NCI-H345 (cell line): ENCODE data around the gene CCL17.

Source experiments
- DNase-seq: peaks from one replicate; lab custom pipeline; 2025; lab: John Stamatoyannopoulos, UW

CCL17 gene

DNA sequence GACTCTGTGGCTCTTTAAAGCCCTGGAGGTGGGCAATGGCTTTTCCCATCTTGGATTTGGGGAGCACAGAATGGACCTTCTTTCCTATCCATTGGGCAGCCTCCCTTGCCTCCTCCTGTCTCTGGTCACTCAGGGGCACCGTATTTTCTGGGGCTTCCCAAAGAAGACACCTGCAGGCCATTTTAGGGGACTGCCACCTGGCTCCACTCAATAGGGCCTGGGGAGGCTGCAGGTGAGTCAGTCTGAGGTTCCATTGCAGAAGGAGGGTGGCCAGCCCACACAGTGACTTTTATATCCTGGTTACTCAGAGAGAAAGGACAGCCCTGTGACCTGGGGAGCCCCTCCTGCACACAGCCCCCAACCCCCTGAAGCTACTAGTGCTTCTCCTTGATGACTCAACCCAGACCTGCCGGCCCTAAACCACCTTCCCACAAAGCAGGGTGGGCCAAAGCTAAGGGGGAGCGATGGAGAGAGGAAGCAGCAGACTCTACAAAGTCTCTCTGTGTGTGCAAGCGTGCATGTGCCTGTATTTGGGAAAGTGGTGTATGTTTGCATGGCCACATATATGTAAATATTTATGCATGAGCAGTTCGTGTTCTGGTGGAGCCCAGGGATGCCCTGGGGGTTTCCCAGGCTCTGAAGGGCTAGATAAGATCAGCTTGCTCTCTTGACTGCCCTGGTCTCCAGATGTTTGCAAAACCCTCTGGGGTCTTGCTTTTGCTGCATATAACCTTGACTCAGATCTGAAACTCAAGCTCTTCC lies 27.3 kb upstream of the CCL17 start:
- DNase-seq: no peak

- DNase-seq: no peak
These were observed 25.0 kb upstream of the CCL17 start for GRCh38 chr16:57379579-57379978.

DNA sequence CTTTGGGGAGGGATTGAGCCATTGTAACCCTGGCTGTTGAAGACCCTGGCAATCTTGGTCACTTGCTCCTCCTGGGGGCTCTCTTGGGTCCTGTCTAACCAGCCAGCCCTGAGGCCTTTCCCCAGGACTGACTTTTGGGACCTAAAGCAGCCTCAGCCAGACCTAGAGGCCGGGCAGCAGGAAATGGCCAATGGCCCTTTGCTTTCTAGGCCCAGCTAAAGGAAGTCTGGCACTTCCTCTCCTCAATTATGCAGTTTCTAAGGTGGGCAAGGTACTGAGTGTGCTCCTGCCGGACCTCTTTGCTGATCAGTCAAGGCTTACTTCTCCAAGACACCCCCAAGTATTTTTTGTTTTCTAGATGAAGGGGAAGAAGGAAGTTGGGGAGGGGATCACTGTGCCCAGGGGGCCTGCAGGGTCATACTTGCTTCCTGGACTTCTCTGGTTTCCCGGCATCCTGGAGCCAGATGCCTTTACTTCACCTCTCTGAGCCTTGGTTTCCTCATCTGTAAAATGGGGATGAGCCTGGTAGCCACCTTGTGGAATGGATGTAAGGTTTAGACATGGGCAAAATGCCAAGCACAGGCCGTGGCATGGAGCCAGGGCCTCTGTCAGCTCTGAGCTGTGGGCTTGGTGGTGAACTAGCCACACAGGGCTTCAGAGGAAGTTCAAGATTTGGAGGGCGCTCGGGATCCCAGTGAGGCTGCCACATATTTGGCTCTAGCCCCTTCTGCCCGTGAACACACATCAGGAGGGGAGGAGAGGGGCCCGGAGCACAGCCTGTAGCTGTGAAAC lies 23.7 kb upstream of the CCL17 start:
- no peak for DNase-seq

DNA sequence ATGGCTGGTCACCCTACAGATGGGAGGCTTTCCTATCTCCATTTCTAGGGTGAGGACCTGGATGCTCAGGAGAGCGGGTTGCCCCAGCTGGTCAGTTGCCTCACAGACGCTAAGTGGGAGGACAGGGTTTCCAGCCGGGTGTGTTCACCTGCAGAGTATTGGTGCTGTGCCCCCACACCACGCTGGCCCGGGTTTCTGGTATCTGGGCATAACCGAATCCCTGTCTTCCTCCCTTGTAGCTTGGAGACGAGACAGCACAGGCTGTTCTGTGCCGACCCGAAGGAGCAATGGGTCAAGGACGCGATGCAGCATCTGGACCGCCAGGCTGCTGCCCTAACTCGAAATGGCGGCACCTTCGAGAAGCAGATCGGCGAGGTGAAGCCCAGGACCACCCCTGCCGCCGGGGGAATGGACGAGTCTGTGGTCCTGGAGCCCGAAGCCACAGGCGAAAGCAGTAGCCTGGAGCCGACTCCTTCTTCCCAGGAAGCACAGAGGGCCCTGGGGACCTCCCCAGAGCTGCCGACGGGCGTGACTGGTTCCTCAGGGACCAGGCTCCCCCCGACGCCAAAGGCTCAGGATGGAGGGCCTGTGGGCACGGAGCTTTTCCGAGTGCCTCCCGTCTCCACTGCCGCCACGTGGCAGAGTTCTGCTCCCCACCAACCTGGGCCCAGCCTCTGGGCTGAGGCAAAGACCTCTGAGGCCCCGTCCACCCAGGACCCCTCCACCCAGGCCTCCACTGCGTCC lies 22.6 kb upstream of the CCL17 start:
- no peak for DNase-seq

DNA sequence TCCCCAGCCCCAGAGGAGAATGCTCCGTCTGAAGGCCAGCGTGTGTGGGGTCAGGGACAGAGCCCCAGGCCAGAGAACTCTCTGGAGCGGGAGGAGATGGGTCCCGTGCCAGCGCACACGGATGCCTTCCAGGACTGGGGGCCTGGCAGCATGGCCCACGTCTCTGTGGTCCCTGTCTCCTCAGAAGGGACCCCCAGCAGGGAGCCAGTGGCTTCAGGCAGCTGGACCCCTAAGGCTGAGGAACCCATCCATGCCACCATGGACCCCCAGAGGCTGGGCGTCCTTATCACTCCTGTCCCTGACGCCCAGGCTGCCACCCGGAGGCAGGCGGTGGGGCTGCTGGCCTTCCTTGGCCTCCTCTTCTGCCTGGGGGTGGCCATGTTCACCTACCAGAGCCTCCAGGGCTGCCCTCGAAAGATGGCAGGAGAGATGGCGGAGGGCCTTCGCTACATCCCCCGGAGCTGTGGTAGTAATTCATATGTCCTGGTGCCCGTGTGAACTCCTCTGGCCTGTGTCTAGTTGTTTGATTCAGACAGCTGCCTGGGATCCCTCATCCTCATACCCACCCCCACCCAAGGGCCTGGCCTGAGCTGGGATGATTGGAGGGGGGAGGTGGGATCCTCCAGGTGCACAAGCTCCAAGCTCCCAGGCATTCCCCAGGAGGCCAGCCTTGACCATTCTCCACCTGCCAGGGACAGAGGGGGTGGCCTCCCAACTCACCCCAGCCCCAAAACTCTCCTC lies 21.9 kb upstream of the CCL17 start:
- no peak for DNase-seq

- no peak for DNase-seq
These were observed 21.0 kb upstream of the CCL17 start for GRCh38 chr16:57383276-57384247.

DNA sequence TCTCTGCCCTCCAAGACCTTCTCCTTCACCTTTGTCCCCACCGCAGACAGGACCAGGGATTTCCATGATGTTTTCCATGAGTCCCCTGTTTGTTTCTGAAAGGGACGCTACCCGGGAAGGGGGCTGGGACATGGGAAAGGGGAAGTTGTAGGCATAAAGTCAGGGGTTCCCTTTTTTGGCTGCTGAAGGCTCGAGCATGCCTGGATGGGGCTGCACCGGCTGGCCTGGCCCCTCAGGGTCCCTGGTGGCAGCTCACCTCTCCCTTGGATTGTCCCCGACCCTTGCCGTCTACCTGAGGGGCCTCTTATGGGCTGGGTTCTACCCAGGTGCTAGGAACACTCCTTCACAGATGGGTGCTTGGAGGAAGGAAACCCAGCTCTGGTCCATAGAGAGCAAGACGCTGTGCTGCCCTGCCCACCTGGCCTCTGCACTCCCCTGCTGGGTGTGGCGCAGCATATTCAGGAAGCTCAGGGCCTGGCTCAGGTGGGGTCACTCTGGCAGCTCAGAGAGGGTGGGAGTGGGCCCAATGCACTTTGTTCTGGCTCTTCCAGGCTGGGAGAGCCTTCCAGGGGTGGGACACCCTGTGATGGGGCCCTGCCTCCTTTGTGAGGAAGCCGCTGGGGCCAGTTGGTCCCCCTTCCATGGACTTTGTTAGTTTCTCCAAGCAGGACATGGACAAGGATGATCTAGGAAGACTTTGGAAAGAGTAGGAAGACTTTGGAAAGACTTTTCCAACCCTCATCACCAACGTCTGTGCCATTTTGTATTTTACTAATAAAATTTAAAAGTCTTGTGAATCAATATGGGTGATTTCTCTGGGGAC lies 20.1 kb upstream of the CCL17 start:
- no peak for DNase-seq

GRCh38 chr16:57385083-57385482 lies 19.5 kb upstream of the CCL17 start:
- no peak for DNase-seq

GRCh38 chr16:57386381-57386951 lies 18.1 kb upstream of the CCL17 start:
- no peak for DNase-seq

DNA sequence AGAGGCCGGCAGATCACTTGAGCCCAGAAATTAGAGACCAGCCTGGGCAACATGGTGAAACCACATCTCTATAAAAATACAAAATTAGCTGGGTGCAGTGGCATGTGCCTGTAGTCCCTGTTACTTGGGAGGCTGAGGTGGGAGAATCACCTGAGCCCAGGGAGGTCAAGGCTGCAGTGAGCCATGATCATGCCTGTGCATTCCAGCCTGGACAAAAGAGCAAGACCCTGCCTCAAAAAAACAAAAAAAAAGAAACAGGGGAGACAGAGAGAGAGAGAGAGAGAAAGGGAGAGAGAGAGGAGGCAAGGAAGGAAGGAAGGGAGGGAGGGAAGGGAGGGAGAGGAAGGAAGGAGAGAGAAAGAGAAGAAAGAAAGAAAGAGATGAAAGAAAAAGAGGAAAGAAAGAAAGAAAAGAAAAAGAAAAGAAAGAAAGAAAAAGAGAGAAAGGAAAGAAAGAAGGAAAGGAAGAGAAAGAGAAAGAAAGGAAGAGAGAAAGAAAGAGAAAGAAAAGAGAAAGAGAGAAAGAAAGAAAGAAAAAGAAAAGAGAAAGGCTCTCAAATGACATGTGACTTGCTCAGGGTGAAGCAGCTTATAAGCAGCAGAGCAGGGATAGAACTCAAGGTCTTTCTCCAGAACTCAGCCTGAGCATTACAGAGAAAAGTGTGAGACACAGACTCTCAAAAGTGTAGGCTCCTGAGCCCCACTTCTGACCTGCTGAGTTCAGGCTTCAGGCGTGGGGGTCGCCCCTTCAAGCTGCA lies 16.8 kb upstream of the CCL17 start:
- no peak for DNase-seq

DNA sequence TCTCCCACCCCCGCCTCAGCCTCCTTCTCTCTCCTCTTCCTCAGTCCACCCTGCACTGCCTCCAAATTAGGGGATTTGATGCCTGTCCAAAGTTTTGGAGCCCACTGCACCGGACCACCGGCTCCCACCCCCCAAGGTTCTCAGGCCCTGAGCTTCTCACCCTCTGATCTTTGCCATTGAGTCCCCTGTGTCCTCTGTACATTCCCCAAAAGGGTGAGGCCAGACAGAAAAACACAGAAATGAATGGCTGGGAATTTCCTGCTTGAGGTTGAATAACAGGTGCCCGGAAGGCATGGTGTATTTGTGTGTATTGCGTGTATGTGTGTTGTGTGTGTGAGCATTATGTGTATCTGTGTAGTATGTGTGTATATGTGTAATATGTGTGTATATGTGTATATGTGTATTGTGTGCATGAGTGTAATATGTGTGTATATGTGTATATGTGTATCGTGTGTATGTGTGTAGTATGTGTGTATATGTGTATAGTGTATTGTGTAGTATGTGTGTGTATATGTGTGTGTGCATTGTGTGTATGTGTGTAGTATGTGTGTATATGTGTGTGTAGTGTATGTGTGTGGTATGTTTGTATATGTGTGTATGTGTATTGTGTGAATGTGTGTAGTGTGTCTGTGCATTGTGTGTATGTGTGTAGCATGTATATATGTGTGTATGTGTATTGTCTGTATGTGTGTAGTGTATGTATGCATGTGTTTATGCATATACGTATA lies 16.0 kb upstream of the CCL17 start:
- DNase-seq: no peak

DNA sequence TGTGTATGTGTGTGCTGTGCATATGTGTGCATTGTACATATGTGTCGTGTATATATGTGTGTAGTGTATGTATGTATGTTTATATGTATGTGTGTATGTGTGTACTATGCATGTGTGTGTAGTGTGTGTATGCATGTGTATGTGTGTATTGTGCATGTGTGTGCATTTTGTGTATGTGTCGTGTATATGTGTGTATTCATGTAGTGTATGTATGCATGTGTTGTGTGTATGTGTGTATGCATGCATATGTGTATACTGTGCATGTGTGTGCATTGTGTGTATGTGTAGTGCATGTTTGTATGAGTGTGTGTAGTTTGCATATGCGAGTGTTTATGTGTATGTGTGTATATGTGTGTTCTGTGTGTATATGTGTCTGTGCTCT lies 15.5 kb upstream of the CCL17 start:
- DNase-seq: no peak

DNA sequence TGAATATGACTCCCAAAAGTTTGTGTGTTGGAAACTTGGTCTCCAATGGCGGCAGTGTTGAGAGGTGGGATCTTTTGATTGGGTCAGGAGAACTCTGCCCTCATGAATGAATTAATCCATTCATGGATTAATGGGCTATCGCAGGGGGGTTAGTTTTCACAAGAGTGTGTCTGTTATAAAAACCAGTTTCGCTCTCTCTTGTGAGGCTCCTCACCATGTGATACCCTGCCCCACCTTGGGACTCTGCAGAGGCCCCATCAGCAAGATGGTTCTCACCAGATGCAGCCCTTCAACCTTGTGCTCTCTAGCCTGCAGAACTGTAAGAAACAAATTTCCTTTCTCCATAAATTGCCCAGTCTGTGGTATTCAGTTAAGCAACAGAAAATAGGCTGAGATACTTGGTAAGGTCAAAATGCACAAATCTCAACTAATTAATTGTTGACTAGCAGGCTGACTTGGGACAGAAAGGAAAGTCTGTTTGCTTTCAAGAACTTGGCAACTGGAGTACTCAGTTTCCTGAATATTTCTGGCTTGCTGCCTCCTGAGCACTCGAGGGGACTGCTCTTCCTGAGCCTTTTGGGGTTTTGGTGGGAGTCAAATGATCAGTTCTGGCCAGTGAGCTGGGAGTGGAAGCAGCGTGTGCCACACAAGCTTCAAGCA lies 13.8 kb upstream of the CCL17 start:
- DNase-seq: no peak

DNA sequence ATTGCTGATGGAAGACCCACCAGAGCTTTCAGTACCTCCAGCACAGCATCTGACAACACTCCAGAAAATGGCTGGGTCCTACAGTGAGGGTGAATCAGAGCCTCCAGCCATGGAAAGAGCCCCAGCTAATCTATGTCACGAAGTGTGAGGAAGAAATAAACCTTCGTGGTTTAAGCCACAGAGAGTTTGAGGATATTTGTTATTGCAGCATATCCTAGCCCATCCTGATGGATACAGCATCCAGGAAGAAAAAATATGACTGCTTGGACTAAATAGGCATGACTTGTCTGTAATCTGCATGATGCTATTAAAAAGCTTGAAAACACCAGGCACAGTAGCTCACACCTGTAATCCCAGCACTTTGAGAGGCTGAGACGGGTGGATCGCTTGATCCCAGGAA lies 13.3 kb upstream of the CCL17 start:
- DNase-seq: no peak

DNA sequence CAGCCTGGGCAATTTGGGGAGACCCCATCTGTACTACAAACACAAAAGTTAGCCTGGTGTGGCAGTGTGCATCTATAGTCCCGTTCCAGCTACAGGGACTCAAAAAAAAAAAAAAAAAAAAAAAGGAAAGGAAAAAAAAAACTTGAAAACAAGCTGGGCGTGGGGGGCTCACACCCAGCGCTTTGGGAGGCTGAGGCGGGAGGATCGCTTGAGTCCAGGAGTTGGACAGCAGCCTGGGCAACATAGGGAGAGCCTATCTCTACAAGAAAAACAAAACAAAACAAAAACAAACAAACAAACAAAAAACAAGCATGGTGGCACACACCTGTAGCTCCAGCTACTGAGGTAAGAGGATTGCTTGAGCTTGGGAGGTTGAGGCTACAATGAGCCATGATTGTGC lies 12.9 kb upstream of the CCL17 start:
- no peak for DNase-seq

DNA sequence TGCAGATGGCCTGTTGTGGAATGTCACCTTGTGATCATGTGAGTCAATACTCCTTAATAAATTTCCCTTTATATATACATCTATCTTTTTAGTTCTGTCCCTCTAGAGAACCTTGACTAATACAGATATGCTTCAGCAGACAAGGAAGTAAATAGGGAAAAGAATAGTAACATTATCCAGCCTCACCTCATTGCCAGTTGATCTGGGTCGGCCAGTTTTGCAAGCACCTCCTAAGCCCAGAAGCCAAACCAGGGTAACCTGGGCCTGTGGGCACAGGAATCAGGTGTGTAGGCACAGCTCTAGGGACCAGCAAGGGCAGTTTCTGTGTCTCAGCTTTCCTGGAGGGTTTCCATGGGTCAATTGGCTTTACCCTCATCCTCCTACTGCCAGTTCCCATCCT lies 11.9 kb upstream of the CCL17 start:
- DNase-seq: no peak

- no peak for DNase-seq
These were observed 10.1 kb upstream of the CCL17 start for GRCh38 chr16:57394444-57394843.

GRCh38 chr16:57395026-57395425 lies 9.5 kb upstream of the CCL17 start:
- DNase-seq: no peak
